Measurements from ENCODE around the gene SGK2.
"Not testable (repeated sequence)": the region's sequence is repeated elsewhere in the genome, so short reads cannot be mapped to it uniquely, and the experiment has no call there.

Gene SGK2

GRCh38 chr20:43586641-43587040, 27.8 kb downstream of the SGK2 start:
- H3K4me3 Mint-ChIP-seq: no peak overlapping the region
- peaks cover 15% of the 10 kb centered on the region for H3K4me1 Mint-ChIP-seq (ENCODE audit: low read depth)
- no peaks in the 10 kb centered on the region for H3K36me3 Mint-ChIP-seq (ENCODE audit: low read depth)
- H3K9me3 Mint-ChIP-seq: no peaks in the 10 kb centered on the region
- H3K27me3 Mint-ChIP-seq (ENCODE audit: low read depth): peaks cover 4% of the 10 kb centered on the region
- no peak overlapping the region for H3K27ac Mint-ChIP-seq

- not testable (repeated sequence) for H3K27me3 Mint-ChIP-seq (ENCODE audit: low read depth); H3K36me3 Mint-ChIP-seq (ENCODE audit: low read depth); H3K27ac Mint-ChIP-seq; H3K4me3 Mint-ChIP-seq; H3K9me3 Mint-ChIP-seq
- peaks cover 15% of the 10 kb centered on the region for H3K4me1 Mint-ChIP-seq (ENCODE audit: low read depth)
These were observed 29.7 kb downstream of the SGK2 start for GRCh38 chr20:43588526-43588925.

- Mint-ChIP-seq H3K36me3 (ENCODE audit: low read depth) (peaks cover 1% of the 10 kb centered on the region), H3K4me3 (peak overlapping the region; percentile 92), H3K9me3 (no peaks in the 10 kb centered on the region), H3K27ac (peak overlapping the region; percentile 96), H3K27me3 (ENCODE audit: low read depth) (no peaks in the 10 kb centered on the region), H3K4me1 (ENCODE audit: low read depth) (peaks cover 15% of the 10 kb centered on the region)
These were observed 31.2 kb downstream of the SGK2 start for GRCh38 chr20:43590036-43590391.

GRCh38 chr20:43590392-43591303, 31.8 kb downstream of the SGK2 start, which contains the start of gene IFT52:
Gene IFT52, plus strand, starts transcription at chr20:43590937. Its CDS starts 3,762 bp downstream, at chr20:43594699.
- no peaks in the 10 kb centered on the region for H3K9me3 Mint-ChIP-seq
- peak within 1 kb of the TSS; percentile 92 for H3K4me3 Mint-ChIP-seq
- no peaks in the 10 kb centered on the region for H3K27me3 Mint-ChIP-seq (ENCODE audit: low read depth)
- peak within 1 kb of the TSS; percentile 96 for H3K27ac Mint-ChIP-seq
- peaks cover 15% of the 10 kb centered on the region for H3K4me1 Mint-ChIP-seq (ENCODE audit: low read depth)
- H3K36me3 Mint-ChIP-seq (ENCODE audit: low read depth): peaks cover 1% of the 10 kb centered on the region

- not testable (repeated sequence) for H3K9me3 Mint-ChIP-seq; H3K36me3 Mint-ChIP-seq (ENCODE audit: low read depth); H3K27ac Mint-ChIP-seq; H3K4me1 Mint-ChIP-seq (ENCODE audit: low read depth); H3K27me3 Mint-ChIP-seq (ENCODE audit: low read depth); H3K4me3 Mint-ChIP-seq
These were observed 43.1 kb downstream of the SGK2 start for GRCh38 chr20:43601960-43602359.

- Mint-ChIP-seq H3K27ac (no peak overlapping the region), H3K9me3 (no peaks in the 10 kb centered on the region), H3K4me3 (no peak overlapping the region), H3K27me3 (ENCODE audit: low read depth) (no peaks in the 10 kb centered on the region), H3K4me1 (ENCODE audit: low read depth) (no peaks in the 10 kb centered on the region), H3K36me3 (ENCODE audit: low read depth) (peaks cover 7% of the 10 kb centered on the region)
These were observed 44.3 kb downstream of the SGK2 start for GRCh38 chr20:43603124-43603523.

GRCh38 chr20:43605715-43606114, 46.9 kb downstream of the SGK2 start:
- no peak overlapping the region for H3K4me3 Mint-ChIP-seq
- H3K36me3 Mint-ChIP-seq (ENCODE audit: low read depth): peaks cover 4% of the 10 kb centered on the region
- no peak overlapping the region for H3K27ac Mint-ChIP-seq
- no peaks in the 10 kb centered on the region for H3K9me3 Mint-ChIP-seq
- no peaks in the 10 kb centered on the region for H3K27me3 Mint-ChIP-seq (ENCODE audit: low read depth)
- H3K4me1 Mint-ChIP-seq (ENCODE audit: low read depth): no peaks in the 10 kb centered on the region

GRCh38 chr20:43607278-43607677, 48.5 kb downstream of the SGK2 start:
- H3K9me3 Mint-ChIP-seq; H3K36me3 Mint-ChIP-seq (ENCODE audit: low read depth); H3K27ac Mint-ChIP-seq; H3K4me3 Mint-ChIP-seq; H3K4me1 Mint-ChIP-seq (ENCODE audit: low read depth); H3K27me3 Mint-ChIP-seq (ENCODE audit: low read depth): not testable (repeated sequence)

GRCh38 chr20:43631598-43631997, 72.8 kb downstream of the SGK2 start:
- H3K27ac Mint-ChIP-seq: no peak overlapping the region
- H3K36me3 Mint-ChIP-seq (ENCODE audit: low read depth): peaks cover 14% of the 10 kb centered on the region
- no peaks in the 10 kb centered on the region for H3K9me3 Mint-ChIP-seq
- H3K27me3 Mint-ChIP-seq (ENCODE audit: low read depth): no peaks in the 10 kb centered on the region
- no peak overlapping the region for H3K4me3 Mint-ChIP-seq
- H3K4me1 Mint-ChIP-seq (ENCODE audit: low read depth): peaks cover 2% of the 10 kb centered on the region

Data from T-helper 1 cell treated with Interleukin-12 subunit alpha and Interleukin-12 subunit beta and Interleukin-4 antibody, amounts not matched to agents 30 μg/mL and 1 μg/mL, for 36 hours (primary cell).